ENCODE results near the gene PARP14.
"Not testable (repeated sequence)": the region's sequence is repeated elsewhere in the genome, so short reads cannot be mapped to it uniquely, and the experiment has no call there.

The PARP14 gene, protein sequence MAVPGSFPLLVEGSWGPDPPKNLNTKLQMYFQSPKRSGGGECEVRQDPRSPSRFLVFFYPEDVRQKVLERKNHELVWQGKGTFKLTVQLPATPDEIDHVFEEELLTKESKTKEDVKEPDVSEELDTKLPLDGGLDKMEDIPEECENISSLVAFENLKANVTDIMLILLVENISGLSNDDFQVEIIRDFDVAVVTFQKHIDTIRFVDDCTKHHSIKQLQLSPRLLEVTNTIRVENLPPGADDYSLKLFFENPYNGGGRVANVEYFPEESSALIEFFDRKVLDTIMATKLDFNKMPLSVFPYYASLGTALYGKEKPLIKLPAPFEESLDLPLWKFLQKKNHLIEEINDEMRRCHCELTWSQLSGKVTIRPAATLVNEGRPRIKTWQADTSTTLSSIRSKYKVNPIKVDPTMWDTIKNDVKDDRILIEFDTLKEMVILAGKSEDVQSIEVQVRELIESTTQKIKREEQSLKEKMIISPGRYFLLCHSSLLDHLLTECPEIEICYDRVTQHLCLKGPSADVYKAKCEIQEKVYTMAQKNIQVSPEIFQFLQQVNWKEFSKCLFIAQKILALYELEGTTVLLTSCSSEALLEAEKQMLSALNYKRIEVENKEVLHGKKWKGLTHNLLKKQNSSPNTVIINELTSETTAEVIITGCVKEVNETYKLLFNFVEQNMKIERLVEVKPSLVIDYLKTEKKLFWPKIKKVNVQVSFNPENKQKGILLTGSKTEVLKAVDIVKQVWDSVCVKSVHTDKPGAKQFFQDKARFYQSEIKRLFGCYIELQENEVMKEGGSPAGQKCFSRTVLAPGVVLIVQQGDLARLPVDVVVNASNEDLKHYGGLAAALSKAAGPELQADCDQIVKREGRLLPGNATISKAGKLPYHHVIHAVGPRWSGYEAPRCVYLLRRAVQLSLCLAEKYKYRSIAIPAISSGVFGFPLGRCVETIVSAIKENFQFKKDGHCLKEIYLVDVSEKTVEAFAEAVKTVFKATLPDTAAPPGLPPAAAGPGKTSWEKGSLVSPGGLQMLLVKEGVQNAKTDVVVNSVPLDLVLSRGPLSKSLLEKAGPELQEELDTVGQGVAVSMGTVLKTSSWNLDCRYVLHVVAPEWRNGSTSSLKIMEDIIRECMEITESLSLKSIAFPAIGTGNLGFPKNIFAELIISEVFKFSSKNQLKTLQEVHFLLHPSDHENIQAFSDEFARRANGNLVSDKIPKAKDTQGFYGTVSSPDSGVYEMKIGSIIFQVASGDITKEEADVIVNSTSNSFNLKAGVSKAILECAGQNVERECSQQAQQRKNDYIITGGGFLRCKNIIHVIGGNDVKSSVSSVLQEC (N-terminal part only)

DNA sequence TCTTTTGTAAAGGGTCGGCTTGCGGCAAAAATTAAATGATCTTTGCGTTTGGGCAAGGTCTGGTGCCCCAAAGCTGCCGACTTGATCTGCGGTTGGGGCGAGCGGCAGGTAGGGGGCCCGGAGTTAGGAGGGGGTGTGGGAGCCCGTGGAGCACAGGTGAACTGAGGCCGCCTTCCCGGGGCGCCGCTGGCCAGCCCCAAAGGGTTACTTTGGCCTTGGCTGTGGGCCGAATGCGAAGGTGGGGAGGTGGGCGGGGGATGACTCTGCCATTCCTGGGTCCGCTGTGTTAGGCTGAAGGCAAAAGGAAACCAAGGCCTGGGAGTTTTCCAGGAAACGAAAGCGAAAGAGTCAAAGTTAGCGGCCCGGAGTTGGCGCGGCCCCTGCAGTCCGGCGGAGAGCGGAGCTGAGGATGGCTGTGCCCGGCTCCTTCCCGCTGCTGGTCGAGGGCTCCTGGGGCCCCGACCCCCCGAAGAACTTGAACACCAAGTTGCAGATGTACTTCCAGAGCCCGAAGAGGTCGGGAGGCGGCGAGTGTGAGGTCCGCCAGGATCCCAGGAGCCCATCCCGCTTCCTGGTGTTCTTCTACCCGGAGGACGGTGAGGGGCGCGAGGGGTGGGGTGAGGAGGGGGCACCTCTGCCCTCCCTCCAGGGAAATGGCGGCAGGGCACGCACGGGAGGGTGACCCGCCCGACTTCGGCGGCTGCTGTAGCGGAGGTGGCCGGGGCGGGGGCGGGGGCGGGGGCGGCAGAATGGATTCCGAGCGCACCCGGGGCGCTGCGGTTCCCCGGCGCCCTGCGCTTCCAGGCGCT lies at the start of gene PARP14:
TSS of gene PARP14 (plus strand) at position 365 of the 809 bp plus-strand sequence. CDS start at position 410, 45 bp downstream.
- peak; percentile 57 for DNase-seq

DNA sequence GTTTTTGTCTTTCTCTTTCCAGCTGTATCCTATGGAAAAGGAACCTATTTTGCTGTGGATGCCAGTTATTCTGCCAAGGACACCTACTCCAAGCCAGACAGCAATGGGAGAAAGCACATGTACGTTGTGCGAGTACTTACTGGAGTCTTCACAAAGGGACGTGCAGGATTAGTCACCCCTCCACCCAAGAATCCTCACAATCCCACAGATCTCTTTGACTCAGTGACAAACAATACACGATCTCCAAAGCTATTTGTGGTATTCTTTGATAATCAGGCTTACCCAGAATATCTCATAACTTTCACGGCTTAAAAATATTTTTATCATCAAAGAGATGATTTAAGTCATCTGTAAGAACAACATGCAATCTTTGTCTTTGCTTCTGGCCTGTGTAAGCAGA lies 44.9 kb upstream of the PARP14 start:
- DNase-seq = no peak

DNA sequence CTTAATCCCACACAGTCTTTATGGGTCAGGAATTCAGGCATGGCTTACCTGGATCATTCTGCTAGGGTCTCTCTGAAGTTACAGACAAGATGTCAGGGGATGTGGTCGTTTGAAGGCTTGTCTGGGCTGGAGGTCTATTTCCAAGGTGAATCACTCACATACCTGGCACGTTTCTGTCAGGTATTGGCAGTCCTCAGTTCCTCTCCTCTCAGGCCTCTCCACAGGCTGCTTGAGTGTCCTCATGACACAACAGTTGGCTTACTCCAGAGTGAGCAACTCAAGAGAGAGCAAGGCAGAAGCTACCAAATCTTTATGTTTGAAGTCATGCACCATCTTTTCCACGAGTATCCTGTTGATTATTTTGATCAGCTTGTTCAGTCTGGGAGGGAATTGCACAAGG lies 43.9 kb upstream of the PARP14 start:
- DNase-seq = no peak

DNA sequence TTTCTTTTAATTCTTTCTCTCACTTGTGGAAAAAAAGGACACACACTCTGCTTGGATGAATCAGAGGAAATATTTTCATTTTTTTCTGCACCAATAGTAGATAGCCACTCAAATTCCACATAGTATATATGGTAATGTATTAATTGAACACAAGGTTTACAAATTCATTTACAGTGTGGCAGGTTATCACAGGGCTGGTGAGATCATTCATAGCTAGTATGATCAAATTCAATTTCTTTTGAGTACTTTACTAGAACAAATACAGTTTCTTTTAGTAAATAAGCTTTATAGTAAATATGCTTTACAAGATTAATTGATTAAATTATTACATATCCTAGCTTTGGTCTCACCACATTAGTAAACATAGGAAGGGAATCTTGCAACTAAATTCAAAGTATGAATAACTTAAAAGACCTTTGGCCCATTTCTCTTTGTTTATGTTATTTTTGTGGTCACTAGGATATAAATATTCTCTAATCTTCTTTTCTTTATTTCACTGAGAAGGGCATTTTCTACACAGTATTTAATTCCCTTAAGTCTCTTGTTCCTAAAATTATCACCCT lies 40.1 kb upstream of the PARP14 start:
- DNase-seq = no peak

DNA sequence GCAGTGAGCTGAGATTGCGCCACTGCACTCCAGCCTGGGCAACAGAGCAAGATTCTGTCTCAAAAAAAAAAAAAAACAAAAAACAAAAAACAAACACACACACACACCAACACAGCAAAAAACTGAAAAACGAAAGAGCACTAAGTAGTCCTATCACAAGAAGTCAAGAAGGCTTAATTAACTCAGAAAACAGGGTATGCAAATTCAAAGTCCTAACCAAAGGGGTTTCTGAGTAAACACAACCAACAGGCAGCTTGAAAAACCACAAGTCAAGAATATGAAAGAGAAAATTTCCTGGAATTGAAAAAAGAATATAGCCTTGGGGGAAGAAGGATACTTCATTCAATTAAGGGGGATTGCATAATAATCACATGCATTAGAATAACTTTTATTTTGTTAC lies 37.7 kb upstream of the PARP14 start:
- no peak for DNase-seq

DNA sequence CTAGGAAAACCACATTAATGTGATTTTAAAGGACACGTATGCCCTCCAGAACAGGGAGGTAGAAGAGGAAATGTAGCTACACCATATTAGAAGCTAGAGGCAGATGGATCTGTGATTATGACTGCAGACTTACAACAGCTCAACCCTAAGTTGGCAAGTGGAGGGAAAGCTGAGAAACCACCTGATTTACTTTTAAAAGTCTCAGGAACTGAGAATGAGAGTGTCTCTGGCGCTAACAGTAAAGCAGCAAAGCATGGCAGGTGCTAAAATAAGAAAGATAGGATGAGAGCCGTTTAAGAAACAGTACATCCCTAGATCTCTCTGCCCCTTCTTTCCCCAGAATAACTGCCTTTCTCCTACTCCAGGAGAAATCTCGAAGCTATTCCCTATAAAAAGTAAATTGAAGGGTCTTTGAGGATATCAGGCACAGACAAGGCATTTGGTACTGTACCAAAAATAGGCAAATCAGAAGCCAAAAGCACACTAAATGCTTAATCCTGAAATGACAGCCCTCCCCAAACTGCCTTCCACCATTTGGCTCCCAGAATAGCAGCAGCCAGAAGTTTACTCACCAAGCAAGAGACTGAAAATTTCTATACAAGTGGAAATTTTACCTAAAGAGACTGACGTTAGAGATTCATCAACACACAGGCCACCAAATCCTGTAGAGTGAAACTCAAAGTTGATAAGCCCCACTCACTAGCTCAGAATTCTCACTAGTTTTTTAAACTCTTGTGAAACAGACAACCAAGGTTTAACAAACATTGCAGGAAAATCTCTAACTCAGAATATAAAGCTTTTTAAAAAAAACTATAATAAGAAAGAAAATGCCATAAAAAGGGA lies 34.3 kb upstream of the PARP14 start:
- no peak for DNase-seq

DNA sequence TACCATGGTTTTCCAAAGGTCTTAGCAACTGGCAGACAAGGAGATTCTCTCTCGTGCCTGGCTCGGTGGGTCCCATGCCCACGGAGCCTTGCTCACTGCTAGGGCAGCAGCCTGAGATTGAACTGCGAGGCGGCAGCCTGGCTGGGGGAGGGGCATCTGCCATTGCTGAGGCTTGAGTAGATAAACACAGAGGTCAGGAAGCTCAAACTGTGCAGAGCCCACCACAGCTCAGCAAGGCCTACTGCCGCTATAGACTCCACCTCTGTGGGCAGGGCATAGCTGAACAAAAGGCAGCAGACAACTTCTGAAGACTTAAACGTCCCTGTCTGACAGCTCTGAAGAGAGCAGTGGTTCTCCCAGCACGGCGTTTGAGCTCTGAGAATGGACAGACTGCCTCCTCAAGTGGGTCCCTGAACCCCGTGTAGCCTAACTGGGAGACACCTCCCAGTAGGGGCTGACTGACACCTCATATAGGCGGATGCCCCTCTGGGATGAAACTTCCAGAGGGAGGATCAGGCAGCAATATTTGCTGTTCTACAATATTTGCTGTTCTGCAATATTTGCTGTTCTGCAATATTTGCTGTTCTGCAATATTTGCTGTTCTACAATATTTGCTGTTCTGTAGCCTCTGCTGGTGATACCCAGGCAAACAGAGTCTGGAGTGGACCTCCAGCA lies 29.3 kb upstream of the PARP14 start:
- DNase-seq = not testable (repeated sequence)

DNA sequence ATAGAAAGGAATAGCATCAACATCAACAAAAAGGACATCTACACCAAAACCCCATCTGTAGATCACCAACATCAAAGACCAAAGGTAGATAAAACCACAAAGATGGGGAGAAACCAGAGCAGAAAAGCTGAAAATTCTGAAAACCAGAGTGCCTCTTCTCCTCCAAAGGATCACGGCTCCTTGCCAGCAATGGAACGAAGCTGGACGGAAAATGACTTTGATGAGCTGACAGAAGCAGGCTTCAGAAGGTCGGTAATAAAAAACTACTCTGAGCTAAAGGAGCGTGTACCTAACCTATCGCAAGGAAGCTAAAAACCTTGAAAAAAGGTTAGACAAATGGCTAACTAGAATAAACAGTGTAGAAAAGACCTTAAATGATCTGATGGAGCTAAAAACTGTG lies 28.7 kb upstream of the PARP14 start:
- DNase-seq = not testable (repeated sequence)

DNA sequence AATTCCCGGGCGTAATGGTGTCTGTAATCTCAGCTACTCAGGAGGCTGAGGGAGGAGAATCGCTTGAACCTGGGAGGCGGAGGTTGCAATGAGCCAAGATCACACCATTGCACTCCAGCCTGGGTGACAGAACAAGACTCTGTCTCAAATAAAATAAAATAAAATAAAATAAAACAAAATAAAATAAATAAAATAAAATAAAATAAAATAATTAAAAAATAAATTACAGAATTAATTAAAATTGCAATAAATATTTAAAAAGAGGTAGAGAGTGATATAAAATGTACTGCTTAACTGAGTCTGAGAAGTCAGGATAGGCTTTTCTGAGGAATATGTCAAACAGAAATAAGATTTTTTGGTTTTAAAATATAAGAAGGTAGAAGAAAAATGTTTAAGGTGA lies 22.3 kb upstream of the PARP14 start:
- DNase-seq = not testable (repeated sequence)

DNA sequence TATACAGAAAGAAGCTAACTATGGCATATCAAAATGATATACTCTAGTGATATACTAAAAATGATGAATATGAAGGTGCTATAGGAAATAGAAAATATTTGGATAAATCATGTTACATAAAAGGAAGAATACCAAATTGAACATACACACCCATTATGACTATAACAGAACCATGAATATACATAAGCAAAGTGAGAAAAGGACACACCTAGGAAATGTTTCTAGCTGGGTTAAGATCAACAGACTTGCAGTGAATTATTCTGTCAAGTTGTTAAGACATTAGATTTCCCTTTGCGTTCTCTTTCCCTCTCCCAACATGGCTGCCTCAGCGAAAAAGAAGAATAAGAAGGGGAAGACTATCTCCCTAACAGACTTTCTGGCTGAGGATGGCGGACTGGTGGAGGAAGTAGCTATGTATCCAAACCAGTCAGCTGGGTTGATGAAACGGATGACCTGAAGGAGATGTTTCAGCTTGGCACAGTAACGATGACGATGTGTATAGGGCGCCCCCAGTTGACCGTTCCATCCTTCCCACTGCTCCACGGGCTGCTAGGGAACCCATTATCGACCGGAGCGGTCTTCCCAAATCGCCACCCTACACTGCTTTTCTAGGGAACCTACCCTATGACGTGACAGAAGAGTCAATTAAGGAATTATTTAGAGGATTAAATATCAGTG lies 20.2 kb upstream of the PARP14 start:
- DNase-seq = no peak

DNA sequence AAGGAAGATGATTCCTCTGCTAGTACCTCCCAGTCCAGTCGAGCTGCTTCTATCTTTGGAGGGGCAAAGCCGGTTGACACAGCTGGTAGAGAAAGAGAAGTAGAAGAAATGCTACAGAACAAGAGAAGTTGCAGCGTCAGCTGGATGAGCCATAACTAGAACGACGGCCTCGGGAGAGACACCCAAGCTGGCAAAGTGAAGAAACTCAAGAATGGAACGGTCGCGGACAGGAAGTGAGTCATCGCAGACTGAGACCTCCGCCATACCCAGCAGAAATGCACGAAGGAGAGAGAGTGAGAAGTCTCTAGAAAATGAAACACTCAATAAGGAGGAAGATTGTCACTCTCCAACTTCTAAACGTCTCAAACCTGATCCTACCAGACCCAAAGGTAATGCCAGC lies 19.0 kb upstream of the PARP14 start:
- DNase-seq = no peak

DNA sequence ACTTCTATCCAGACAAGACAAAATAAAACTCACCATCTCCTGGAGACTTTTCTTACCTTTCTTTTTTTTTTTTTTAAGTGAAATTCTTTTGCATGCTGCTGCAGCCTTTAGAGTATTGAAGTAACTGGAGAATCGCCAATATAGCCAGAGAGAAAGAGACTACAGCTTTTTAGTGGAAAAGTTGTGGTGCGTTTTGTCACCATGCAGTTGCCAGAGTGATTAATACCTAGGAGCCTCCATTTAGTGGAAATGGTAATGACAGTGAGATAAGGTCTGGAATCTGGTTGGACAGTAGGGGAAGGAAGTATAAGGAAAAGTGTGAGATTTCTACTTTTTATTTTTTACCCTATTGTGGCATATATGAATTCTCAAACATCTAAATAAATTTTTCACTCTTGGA lies 18.1 kb upstream of the PARP14 start:
- no peak for DNase-seq

DNA sequence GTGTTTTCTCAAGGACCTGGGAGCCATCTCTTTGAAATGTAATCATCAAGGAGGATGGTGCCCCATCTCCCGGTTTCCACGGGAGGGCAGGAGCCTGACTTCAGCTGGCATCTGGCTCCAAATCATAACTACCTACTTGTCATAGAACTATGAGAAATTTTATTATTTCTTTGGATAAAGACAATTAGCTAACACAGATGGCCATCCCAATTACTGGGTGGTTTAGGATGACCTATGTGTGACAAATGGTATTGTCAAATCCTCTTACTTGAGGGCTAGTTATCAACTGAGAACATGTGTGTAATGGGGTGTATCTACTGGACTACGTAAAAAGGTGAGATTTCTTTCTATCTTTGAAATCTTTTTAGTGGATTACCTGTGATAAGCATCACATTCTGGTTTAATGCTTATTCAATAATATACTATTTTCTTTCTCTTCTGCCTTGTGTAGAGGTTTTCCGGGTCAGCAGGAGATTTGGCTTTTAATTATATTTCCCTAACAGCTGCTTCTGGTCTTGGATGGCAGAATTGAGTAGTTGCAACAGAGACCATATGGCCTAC lies 15.3 kb upstream of the PARP14 start:
- no peak for DNase-seq

DNA sequence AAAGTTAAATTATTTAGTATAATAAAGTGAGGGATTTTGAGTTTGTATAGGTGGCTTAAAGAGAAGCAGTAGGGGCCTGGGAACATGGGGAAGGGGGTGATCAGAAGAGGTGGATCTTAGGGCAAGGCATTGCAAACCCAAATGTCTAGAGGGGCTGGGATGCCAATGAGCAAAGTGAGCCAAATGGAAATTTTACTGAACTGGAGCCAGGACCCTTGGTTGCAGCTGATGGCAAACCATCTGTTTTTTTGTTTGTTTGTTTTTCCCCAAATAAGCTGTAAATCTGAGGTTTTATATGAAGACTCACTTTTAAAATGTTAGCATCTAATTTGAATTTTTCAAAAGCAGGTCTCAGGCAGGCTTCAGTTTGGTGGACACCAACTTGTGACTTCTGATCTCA lies 14.8 kb upstream of the PARP14 start:
- no peak for DNase-seq

DNA sequence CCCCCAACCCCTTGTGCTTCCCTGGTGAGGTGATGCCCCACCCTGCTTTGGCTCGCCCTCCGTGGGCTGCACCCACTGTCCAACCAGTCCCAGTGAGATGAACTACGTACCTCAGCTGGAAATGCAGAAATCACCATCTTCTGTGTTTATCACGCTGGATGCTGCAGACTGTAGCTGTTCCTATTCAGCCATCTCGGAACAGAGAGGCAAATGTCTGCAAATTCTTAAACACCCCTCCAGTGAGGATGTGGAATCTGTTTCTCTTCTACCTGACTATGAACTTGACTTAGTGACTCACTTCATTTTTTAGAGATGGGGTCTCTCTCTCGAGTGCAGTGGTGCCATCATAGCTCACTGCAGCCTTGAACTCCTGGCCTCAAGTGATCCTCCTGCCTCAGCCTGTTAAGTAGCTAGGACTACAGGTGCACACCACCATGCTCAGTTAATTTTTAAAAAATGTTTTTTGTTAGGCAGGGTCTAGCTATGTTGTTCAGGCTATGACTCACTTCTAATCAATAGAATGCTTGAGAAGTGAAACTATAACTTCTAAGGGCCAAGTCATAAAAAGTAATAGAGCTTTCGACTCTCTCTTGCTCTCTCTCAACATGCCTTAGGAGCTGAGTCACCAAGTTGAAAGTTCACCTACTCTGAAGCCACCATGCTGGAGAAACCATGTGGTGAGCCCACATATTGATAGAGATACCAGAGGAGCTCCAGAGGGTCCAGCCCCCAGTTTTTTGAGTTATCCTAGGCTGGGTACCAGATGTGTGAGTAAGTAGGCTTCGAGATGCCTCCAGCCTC lies 11.5 kb upstream of the PARP14 start:
- no peak for DNase-seq

DNA sequence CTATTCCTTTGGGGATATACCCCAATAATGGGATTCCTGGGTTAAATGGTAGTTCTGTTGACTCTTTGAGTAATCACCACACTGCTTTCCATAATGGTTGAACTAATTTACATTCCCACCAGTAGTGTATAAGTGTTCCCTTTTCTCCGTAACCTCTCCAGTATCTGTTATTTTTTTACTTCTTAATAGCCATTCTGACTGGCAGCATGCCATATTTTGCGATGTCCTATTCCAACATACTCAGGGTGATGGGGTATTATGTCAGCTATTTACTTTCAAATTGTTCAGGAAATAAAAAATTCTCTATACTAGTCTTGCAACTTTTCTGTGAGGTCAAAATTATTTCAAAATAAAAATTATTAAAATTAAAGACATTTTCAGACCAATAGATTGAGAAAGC lies 9.1 kb upstream of the PARP14 start:
- no peak for DNase-seq

DNA sequence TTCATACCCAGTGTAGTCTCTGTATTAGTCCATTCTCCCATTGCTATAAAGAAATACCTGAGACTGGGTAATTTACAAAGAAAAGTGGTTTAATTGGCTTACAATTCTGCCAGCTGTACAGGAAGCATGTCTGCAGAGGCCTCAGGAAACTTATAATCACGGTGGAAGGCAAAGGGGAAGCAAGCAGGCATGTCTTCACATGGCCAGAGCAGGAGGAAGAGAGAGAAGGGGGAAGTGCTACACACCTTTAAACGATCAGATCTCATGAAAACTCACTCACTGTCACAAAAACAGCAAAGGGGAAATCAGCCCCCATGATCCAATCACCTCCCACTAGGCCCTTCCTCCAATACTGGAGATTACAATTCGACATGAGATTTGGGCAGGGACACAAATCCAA lies 6.3 kb upstream of the PARP14 start:
- DNase-seq = no peak

DNA sequence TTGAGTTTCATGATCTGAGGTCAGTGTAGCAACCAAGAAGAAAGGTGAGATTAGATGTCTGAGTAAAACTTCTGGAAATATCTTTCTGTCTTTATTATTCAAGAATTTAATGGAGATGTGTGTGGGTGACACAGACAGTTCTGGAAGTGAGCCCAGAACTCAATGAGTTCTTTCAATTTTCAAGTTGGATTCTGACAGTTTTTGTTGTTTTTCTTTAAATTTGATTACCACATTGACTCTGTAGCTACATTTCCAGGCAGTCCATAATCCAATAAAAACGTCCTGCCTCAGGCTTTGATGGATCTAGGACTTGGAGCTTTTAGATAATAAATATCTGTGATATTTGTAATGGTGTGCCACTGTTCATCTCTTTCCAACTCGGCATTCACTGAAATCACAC lies 3.9 kb upstream of the PARP14 start:
- no peak for DNase-seq

DNA sequence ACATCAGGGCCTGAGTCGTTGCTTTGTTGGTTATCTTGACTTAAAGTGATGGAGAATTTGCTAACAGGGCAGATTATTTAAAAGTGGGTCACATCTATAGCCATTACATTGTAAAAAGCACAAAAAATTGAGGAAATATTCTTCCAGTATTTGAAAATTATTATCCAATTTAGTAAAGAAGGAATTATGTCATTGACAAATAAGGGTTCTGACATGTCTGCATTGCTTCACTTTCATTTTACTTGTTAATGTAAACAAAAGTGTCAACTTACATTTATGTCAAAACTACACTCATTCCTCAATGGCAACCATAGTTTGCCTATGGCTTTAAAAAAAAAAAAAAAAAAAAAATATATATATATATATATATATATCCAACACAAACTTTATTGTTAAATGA lies 3.4 kb upstream of the PARP14 start:
- no peak for DNase-seq
